Prostate gland (tissue), 2 donors: ENCODE results near the gene MRTFB. TPM values are rescaled to one million over a fixed set of nuclear protein-coding genes. Genes with fewer than 3 reads are reported as not detected.
"Not testable (repeated sequence)": the region's sequence is repeated elsewhere in the genome, so short reads cannot be mapped to it uniquely, and the experiment has no call there.

Source experiments
- DNase-seq: peaks from one replicate; pipeline ENCODE4 v3.0.0-alpha.2; 2019; ENCODE audit warnings: low spot score
- H3K27ac ChIP-seq, 2 donors: fragments of 200-600 bp; sonication (generic); 2 replicates each; pipeline ENCODE4 v1.5.1; 2017 to 2019
- H3K27me3 ChIP-seq: fragments of 200-600 bp; sonication (generic); replicated peaks from 2 replicates; pipeline ENCODE4 v1.5.1; 2019; ENCODE audit not compliant: insufficient read depth
- H3K36me3 ChIP-seq, 2 donors: fragments of 200-600 bp; sonication (generic); 1 replicate in 1 of 2; 2 replicates in 1 of 2; pipeline versions ENCODE4 v1.5.1 to v1.8.1; 2017 to 2019
- H3K4me1 ChIP-seq: fragments of 200-600 bp; sonication (generic); replicated peaks from 2 replicates; pipeline ENCODE4 v1.5.1; 2019
- H3K4me3 ChIP-seq, 2 donors: fragments of 200-600 bp; sonication (generic); 2 replicates each; pipeline ENCODE4 v1.5.1; 2017 to 2019
- H3K9me3 ChIP-seq: fragments of 200-600 bp; sonication (generic); 2 replicates; pipeline ENCODE4 v1.5.1; 2017
- CTCF ChIP-seq, 4 experiments: fragments of 200-600 bp in 2 of 4; fragments of 450-650 bp in 2 of 4; sonication (generic) in 2 of 4; IDR thresholded peaks; 1 replicate in 3 of 4; 2 replicates in 1 of 4; pipeline ENCODE4 v1.5.1; 2016 to 2019; ENCODE audit warnings: antibody characterized with exemption in 4 of 4, mild to moderate bottlenecking in 2 of 4, moderate library complexity in 2 of 4
- POLR2A ChIP-seq: fragments of 450-650 bp; IDR thresholded peaks from one replicate; pipeline ENCODE4 v1.6.1; 2016; ENCODE audit warnings: antibody characterized with exemption, mild to moderate bottlenecking
- POLR2AphosphoS5 ChIP-seq: sonication (generic); formaldehyde crosslinking; IDR thresholded peaks from one replicate; pipeline ENCODE4 v1.6.1; 2017; ENCODE audit warnings: antibody characterized with exemption
- WGBS: methylation state at CpG from one replicate; pipeline ENCODE4 v1.1.5; 2018; 5-methylcytosine and 5-hydroxymethylcytosine counted together
- intact Hi-C: fragments of 100-400 bp; cut with DNase I; formaldehyde crosslinking; loops from one replicate; pipeline ENCODE4 v1.14.2; 2022
- total RNA-seq, 2 donors: library from RNA; depleted of rRNA; stranded (reverse); fragments of >200 nt; gene quantifications; one replicate each; pipeline ENCODE4 v1.1.0, GENCODE V29; 2016

Gene MRTFB
- total RNA-seq, 2 donors from 2014 or later = 46.5 to 102 TPM

- H3K27me3 ChIP-seq = no peaks in the 10 kb centered on the region
- TF ChIP-seq POLR2AphosphoS5 (no peak), CTCF (IDR thresholded peaks at IDR 0.05) (no peak), POLR2A (no peak)
- H3K4me3 ChIP-seq = no peak overlapping the region
- DNase-seq = no peak
- no peaks in the 10 kb centered on the region for H3K36me3 ChIP-seq
- H3K9me3 ChIP-seq = no peaks in the 10 kb centered on the region
- H3K4me1 ChIP-seq = no peaks in the 10 kb centered on the region
- intact Hi-C loops = no loop called here
- 72% methylated on average over 2 of the region's 2 CpGs for WGBS
- no peak overlapping the region for H3K27ac ChIP-seq
Observed at GRCh38 chr16:14121142-14121541, 50.0 kb downstream of the MRTFB start.

GRCh38 chr16:14121872-14122271, 50.8 kb downstream of the MRTFB start:
- intact Hi-C loops = no loop called here

GRCh38 chr16:14122430-14122829, 51.3 kb downstream of the MRTFB start:
- DNase-seq, intact Hi-C loops, H3K4me3 ChIP-seq, H3K27ac ChIP-seq, H3K36me3 ChIP-seq, H3K4me1 ChIP-seq, H3K27me3 ChIP-seq, H3K9me3 ChIP-seq: not testable (repeated sequence)
- WGBS = 97% methylated on average over 3 of the region's 3 CpGs

More at GRCh38 chr16:14121872-14122271, 50.8 kb downstream of the MRTFB start:
- Histone ChIP-seq H3K4me1 (no peaks in the 10 kb centered on the region), H3K27me3 (no peaks in the 10 kb centered on the region), H3K27ac (no peak overlapping the region), H3K9me3 (no peaks in the 10 kb centered on the region), H3K4me3 (no peak overlapping the region), H3K36me3 (no peaks in the 10 kb centered on the region)
- TF ChIP-seq POLR2A (no peak), POLR2AphosphoS5 (no peak), CTCF (IDR thresholded peaks at IDR 0.05) (no peak)
- no peak for DNase-seq
- 77% methylated on average over 3 of the region's 3 CpGs for WGBS

GRCh38 chr16:14125000-14125681, 54.0 kb downstream of the MRTFB start:
- Histone ChIP-seq H3K27ac (no peak overlapping the region), H3K9me3 (no peaks in the 10 kb centered on the region), H3K36me3 (no peaks in the 10 kb centered on the region), H3K27me3 (no peaks in the 10 kb centered on the region), H3K4me3 (no peak overlapping the region), H3K4me1 (no peaks in the 10 kb centered on the region)
- intact Hi-C loops = no loop called here
- WGBS = 45% methylated on average over 5 of the region's 5 CpGs
- DNase-seq = no peak
- no peak for TF ChIP-seq POLR2A
- no peak for TF ChIP-seq CTCF (IDR thresholded peaks at IDR 0.05)
- no peak for TF ChIP-seq POLR2AphosphoS5

GRCh38 chr16:14125708-14126107, 54.6 kb downstream of the MRTFB start:
- whole genome bisulfite sequencing = 23% methylated on average over 3 of the region's 3 CpGs
- no peaks in the 10 kb centered on the region for H3K9me3 ChIP-seq
- DNase-seq = no peak
- no peaks in the 10 kb centered on the region for H3K36me3 ChIP-seq
- H3K4me1 ChIP-seq = no peaks in the 10 kb centered on the region
- no peak overlapping the region for H3K27ac ChIP-seq
- H3K27me3 ChIP-seq = no peaks in the 10 kb centered on the region
- no peak overlapping the region for H3K4me3 ChIP-seq
- intact Hi-C loops = no loop called here
- no peak for TF ChIP-seq POLR2A
- TF ChIP-seq POLR2AphosphoS5 = no peak
- TF ChIP-seq CTCF (IDR thresholded peaks at IDR 0.05) = no peak
